ENCODE results near the gene TAS2R41. TPM values are rescaled to one million over a fixed set of nuclear protein-coding genes. Genes with fewer than 3 reads are reported as not detected.

TAS2R41 gene
- total and polyA plus RNA-seq, 2 of the 13 experiments (the other 11 are each of a cell fraction or from before 2014, with no cell fraction given) = not detected

- Histone ChIP-seq H3K27ac (ENCODE audit: extremely low read length, insufficient read depth, low read length) (no peak overlapping the region), H3K4me1 (ENCODE audit: insufficient read depth, low read length) (no peaks in the 10 kb centered on the region), H3K9ac (ENCODE audit: insufficient read depth, low read depth, low read length) (no peak overlapping the region), H4K20me1 (ENCODE audit: insufficient read depth, low read length) (no peaks in the 10 kb centered on the region), H3K4me2 (ENCODE audit: low read depth, low read length) (no peak overlapping the region), H3K27me3 (ENCODE audit: control insufficient read depth in 1 of 2, insufficient read depth in 2 of 2, low read length in 2 of 2) (no peaks in the 10 kb centered on the region), H3K79me2 (ENCODE audit: insufficient read depth, low read length) (no peaks in the 10 kb centered on the region), H3K9me3 (ENCODE audit: low read length) (no peaks in the 10 kb centered on the region; the same call in 1 of the 2 replicates), H3K4me3 (replicated peaks in 1 of 3; ENCODE audit: insufficient read depth in 1 of 3, low read depth in 2 of 3, low read length in 3 of 3) (no peak overlapping the region), H3K36me3 (replicated peaks in 1 of 2; ENCODE audit: control insufficient read depth in 1 of 2, insufficient read depth in 2 of 2, low read length in 2 of 2) (no peaks in the 10 kb centered on the region), H2AFZ (ENCODE audit: low read length) (no peak overlapping the region)
- no TSS peak for BruUV-seq (replicated peaks)
- TF ChIP-seq CCAR2 (optimal IDR thresholded peaks at IDR 0.05; ENCODE audit: low read depth, low read length) (no peak), SKI (IDR thresholded peaks at IDR 0.05; ENCODE audit: partially characterized antibody) (no peak), ZNF598 (CRISPR knock-in tag; IDR thresholded peaks at IDR 0.05; ENCODE audit: borderline replicate concordance) (no peak), HNF4G (IDR thresholded peaks at IDR 0.05; ENCODE audit: borderline replicate concordance, low read depth, low read length) (no peak), HNF4G (CRISPR knock-in tag; IDR thresholded peaks at IDR 0.05; ENCODE audit: borderline replicate concordance, low read depth) (no peak), PRDM15 (CRISPR knock-in tag; IDR thresholded peaks at IDR 0.05) (no peak), MIXL1 (CRISPR knock-in tag; IDR thresholded peaks at IDR 0.05) (no peak), TP53 (CRISPR knock-in tag; conservative IDR thresholded peaks at IDR 0.05) (no peak), ZXDC (CRISPR knock-in tag; IDR thresholded peaks at IDR 0.05) (no peak), ZNF772 (CRISPR knock-in tag; IDR thresholded peaks at IDR 0.05) (no peak), ZSCAN22 (CRISPR knock-in tag; IDR thresholded peaks at IDR 0.05) (no peak), PHF8 (CRISPR knock-in tag; IDR thresholded peaks at IDR 0.05) (no peak), XBP1 (CRISPR knock-in tag; IDR thresholded peaks at IDR 0.05) (no peak), MAX (IDR thresholded peaks at IDR 0.05) (no peak), ZNF556 (CRISPR knock-in tag; IDR thresholded peaks at IDR 0.05; ENCODE audit: borderline replicate concordance) (no peak), KDM4B (CRISPR knock-in tag; IDR thresholded peaks at IDR 0.05) (no peak), ZNF138 (CRISPR knock-in tag; IDR thresholded peaks at IDR 0.05; ENCODE audit: low read depth) (no peak)
- 0% methylated on average over 3 of the region's 3 CpGs for WGBS (ENCODE audit: low lambda C conversion rate)
- intact Hi-C loops (cut with micrococcal nuclease; ENCODE audit: unreplicated experiment) = no loop called here
- ATAC-seq = no peak
- in situ Hi-C loops (cut with HindIII; ENCODE audit: extremely low pct_ligation_motif_present, low pct_unique_long_range_greater_than_20kb) = no loop called here
- POLR2A ChIA-PET = no interaction called here
- CTCF ChIA-PET (ENCODE audit: low intra/inter-chr PET ratio, low total read pairs) = no interaction called here
- no peak for DNase-seq (ENCODE audit: low spot score)
- no peak for FAIRE-seq
Observed at GRCh38 chr7:143458681-143459080, 19.0 kb upstream of the TAS2R41 start.
